Thyroid gland (tissue), 4 donors: ENCODE data around the gene GAS7.

Experiments used
- CTCF ChIP-seq, 6 experiments: fragments of 200-600 bp in 3 of 6; fragments of 450-650 bp in 3 of 6; sonication (generic) in 3 of 6; IDR thresholded peaks; one replicate each; pipeline ENCODE4 v1.5.1; 2016 to 2019; ENCODE audit warnings: antibody characterized with exemption in 6 of 6, mild to moderate bottlenecking in 2 of 6, inconsistent platforms in 1 of 6, moderate library complexity in 1 of 6
- POLR2A ChIP-seq, 2 donors: fragments of 450-650 bp; IDR thresholded peaks; one replicate each; pipeline ENCODE4 v1.6.1; 2017; ENCODE audit warnings: antibody characterized with exemption in 2 of 2, mild to moderate bottlenecking in 2 of 2, moderate library complexity in 1 of 2

- TF ChIP-seq POLR2A (IDR thresholded peaks at IDR 0.05) = no peak
- TF ChIP-seq CTCF (IDR thresholded peaks at IDR 0.05) = no peak
These were observed 26.8 kb downstream of the GAS7 start for GRCh38 chr17:10171581-10171981.
